ENCODE results near the gene ARHGAP4.

DNA sequence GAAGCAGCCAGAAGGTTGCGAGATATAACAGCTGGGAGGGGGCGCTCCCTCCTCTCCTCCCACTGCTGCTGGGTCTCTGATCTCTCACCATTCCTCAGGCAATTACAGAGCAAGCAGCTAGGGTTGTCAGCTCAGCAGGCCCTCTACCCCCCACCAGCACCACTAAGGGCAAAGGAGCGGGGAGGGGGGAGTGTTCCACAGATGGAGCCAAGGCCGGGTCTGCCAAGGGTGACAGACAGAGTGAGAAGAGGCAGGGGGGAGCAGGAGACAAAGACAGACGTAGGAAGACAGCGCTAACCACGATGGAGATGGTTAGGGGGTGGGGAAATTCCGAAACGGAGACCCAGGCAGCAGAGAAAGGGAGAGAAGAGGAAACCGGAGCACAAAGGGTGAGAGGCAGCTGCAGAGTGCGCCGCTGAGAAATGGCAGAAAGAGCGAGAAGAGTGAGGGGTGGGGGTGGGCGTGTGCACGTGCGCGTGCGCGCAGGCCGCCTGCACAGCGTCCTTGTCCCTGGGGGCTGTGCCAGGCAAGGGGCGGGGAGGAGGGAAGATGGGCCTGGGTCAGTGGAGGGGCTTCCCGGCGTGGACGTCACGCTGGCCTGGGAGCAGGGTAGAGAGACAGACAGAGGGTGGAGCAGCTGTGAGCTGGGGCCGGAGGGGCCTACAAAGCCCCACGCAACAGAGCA, 47.0 kb downstream of the ARHGAP4 start:
- TF ChIP-seq, protein P1, sequence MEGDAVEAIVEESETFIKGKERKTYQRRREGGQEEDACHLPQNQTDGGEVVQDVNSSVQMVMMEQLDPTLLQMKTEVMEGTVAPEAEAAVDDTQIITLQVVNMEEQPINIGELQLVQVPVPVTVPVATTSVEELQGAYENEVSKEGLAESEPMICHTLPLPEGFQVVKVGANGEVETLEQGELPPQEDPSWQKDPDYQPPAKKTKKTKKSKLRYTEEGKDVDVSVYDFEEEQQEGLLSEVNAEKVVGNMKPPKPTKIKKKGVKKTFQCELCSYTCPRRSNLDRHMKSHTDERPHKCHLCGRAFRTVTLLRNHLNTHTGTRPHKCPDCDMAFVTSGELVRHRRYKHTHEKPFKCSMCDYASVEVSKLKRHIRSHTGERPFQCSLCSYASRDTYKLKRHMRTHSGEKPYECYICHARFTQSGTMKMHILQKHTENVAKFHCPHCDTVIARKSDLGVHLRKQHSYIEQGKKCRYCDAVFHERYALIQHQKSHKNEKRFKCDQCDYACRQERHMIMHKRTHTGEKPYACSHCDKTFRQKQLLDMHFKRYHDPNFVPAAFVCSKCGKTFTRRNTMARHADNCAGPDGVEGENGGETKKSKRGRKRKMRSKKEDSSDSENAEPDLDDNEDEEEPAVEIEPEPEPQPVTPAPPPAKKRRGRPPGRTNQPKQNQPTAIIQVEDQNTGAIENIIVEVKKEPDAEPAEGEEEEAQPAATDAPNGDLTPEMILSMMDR (IDR thresholded peaks at IDR 0.05), result no peak
- TF ChIP-seq POLR2AphosphoS5 (IDR thresholded peaks at IDR 0.05), result no peak
- no peak for TF ChIP-seq POLR2A (IDR thresholded peaks at IDR 0.05)
